Measurements from ENCODE around the gene ANTXR1. TPM values are rescaled to one million over a fixed set of nuclear protein-coding genes. Genes with fewer than 3 reads are reported as not detected.

The ANTXR1 gene
- total RNA-seq, 1 experiment from 2014 or later = 0.27 TPM

DNA sequence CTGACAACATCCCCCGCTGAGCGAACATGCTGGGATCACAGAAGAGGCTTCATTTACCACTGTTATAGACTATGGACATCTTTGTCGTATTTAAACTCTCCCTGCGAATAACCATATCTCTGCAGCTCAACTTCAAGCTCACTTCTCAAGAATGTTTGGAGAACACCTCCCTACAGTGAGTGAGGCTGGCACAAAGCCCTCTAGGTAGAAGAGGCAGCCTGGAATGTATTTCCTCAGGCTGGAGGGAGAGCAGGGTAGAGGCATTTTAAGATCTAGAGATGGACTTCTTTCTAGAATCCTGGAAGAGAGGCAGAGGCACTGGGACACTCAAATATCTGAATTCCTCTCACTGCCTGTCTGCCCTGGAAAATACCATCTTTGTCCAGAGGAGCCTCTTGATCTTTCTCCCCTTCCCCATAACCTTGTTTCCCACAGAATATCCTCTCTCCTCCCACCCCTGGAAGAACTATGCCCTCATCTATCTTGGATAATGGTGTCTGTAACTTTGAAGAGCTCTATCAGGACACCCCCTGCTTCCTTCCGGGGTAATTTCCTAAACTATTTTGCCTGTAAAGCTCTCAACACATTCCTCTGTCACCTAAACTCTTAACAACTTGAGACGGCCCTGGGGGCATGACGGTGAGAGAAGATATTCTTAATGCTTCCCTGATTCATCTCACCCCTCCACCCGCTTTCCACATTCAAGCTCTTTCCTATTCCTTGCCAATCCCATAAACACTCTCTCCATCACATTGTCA is 2.4 kb upstream of the ANTXR1 start:
- Mint-ChIP-seq H3K4me3 (ENCODE audit: unreplicated experiment) (no peak overlapping the region), H3K36me3 (ENCODE audit: insufficient read depth, unreplicated experiment) (no peaks in the 10 kb centered on the region), H3K27ac (ENCODE audit: unreplicated experiment) (no peak overlapping the region), H3K9me3 (ENCODE audit: unreplicated experiment) (no peaks in the 10 kb centered on the region), H3K27me3 (ENCODE audit: insufficient read depth, unreplicated experiment) (peaks cover 38% of the 10 kb centered on the region), H3K4me1 (ENCODE audit: low read depth, unreplicated experiment) (peaks cover 7% of the 10 kb centered on the region)
- TF ChIP-seq, protein P1, sequence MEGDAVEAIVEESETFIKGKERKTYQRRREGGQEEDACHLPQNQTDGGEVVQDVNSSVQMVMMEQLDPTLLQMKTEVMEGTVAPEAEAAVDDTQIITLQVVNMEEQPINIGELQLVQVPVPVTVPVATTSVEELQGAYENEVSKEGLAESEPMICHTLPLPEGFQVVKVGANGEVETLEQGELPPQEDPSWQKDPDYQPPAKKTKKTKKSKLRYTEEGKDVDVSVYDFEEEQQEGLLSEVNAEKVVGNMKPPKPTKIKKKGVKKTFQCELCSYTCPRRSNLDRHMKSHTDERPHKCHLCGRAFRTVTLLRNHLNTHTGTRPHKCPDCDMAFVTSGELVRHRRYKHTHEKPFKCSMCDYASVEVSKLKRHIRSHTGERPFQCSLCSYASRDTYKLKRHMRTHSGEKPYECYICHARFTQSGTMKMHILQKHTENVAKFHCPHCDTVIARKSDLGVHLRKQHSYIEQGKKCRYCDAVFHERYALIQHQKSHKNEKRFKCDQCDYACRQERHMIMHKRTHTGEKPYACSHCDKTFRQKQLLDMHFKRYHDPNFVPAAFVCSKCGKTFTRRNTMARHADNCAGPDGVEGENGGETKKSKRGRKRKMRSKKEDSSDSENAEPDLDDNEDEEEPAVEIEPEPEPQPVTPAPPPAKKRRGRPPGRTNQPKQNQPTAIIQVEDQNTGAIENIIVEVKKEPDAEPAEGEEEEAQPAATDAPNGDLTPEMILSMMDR (IDR thresholded peaks at IDR 0.05; ENCODE audit: insufficient read depth in 1 of 2, low read depth in 1 of 2, low read length in 1 of 2, severe bottlenecking in 1 of 2, unreplicated experiment in 1 of 2) = no peak
- ChIA-PET CTCF (no interaction called here), POLR2A (no interaction called here)
- Histone ChIP-seq H3K9me3 (no peaks in the 10 kb centered on the region), H3K4me3 (ENCODE audit: low read depth, low read length) (no peak overlapping the region), H3K27me3 (replicated peaks; ENCODE audit: control insufficient read depth, insufficient read depth, low read length) (peaks cover 3% of the 10 kb centered on the region; the same call in 1 of the 2 replicates), H3K4me1 (0 out of 2 replicates have a peak, but pooled peaks cover 3% of the 10 kb centered on the region), H3K36me3 (ENCODE audit: control insufficient read depth, insufficient read depth, low read length) (no peaks in the 10 kb centered on the region)
- BruUV-seq (replicated peaks) = no TSS peak
- DNase-seq = no peak
- intact Hi-C loops (cut with micrococcal nuclease; ENCODE audit: unreplicated experiment) = no loop called here

DNA sequence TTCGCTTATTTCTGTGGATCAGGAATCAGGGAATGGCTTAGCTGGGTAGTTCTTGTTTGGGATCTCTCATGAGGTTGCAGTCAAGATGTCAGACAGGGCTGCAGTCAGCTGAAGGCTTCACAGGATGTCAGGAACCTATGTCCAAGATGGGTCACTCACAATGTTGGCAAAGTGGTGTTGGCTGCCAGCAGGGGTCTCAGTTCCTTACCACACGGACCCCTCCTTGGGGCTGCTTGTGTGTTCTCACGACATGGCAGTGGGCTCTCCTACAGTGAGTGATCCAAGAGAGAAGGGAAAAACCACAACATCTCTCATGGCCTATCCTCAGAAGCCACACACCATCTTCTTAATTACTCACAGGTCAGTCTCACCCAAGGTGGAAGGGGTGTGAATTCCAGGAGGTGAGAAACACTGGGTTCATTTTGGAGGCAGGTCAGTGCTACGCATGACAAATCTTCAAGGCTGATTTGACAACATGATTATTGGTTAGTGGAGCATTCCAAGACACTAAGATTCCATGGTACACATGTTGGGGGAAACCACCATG is 1.3 kb upstream of the ANTXR1 start:
- CTCF ChIA-PET = no interaction called here
- BruUV-seq (replicated peaks) = no TSS peak
- intact Hi-C loops (cut with micrococcal nuclease; ENCODE audit: unreplicated experiment) = no loop called here

More for the DNA sequence above, 1.3 kb upstream of the ANTXR1 start:
- H3K9me3 Mint-ChIP-seq (ENCODE audit: unreplicated experiment) = no peaks in the 10 kb centered on the region
- H3K27ac Mint-ChIP-seq (ENCODE audit: unreplicated experiment) = no peak overlapping the region
- 0 out of 2 replicates have a peak, but pooled peaks cover 3% of the 10 kb centered on the region for H3K4me1 ChIP-seq
- DNase-seq = no peak
- POLR2A ChIA-PET = no interaction called here
- H3K4me1 Mint-ChIP-seq (ENCODE audit: low read depth, unreplicated experiment) = peaks cover 7% of the 10 kb centered on the region
- H3K4me3 Mint-ChIP-seq (ENCODE audit: unreplicated experiment) = no peak overlapping the region
- TF ChIP-seq, protein P1 (IDR thresholded peaks at IDR 0.05; ENCODE audit: insufficient read depth in 1 of 2, low read depth in 1 of 2, low read length in 1 of 2, severe bottlenecking in 1 of 2, unreplicated experiment in 1 of 2) = no peak
- no peak overlapping the region for H3K4me3 ChIP-seq (ENCODE audit: low read depth, low read length)
- peaks cover 3% of the 10 kb centered on the region; the same call in 1 of the 2 replicates for H3K27me3 ChIP-seq (replicated peaks; ENCODE audit: control insufficient read depth, insufficient read depth, low read length)
- H3K36me3 ChIP-seq (ENCODE audit: control insufficient read depth, insufficient read depth, low read length) = no peaks in the 10 kb centered on the region
- no peaks in the 10 kb centered on the region for H3K9me3 ChIP-seq
- no peaks in the 10 kb centered on the region for H3K36me3 Mint-ChIP-seq (ENCODE audit: insufficient read depth, unreplicated experiment)
- peaks cover 33% of the 10 kb centered on the region for H3K27me3 Mint-ChIP-seq (ENCODE audit: insufficient read depth, unreplicated experiment)

Data from Caco-2 (cell line).